ENCODE results near the gene PLCL2. TPM values are rescaled to one million over a fixed set of nuclear protein-coding genes. Genes with fewer than 3 reads are reported as not detected.

PLCL2 gene
- total RNA-seq, 1 donor from 2014 or later: 1.6 TPM

GRCh38 chr3:16987141-16987540, 102.4 kb downstream of the PLCL2 start:
- H3K36me3 ChIP-seq (ENCODE audit: control insufficient read depth, insufficient read depth, low read length): no peaks in the 10 kb centered on the region
- H3K27me3 ChIP-seq (ENCODE audit: control insufficient read depth, insufficient read depth, low read length): no peaks in the 10 kb centered on the region
- no peak for FAIRE-seq
- no peak overlapping the region for H3K4me3 ChIP-seq (ENCODE audit: low read depth, low read length)
- no peak for DNase-seq (ENCODE audit: low read depth)
- TF ChIP-seq CTCF (IDR thresholded peaks at IDR 0.05; ENCODE audit: insufficient read depth, low read length, severe bottlenecking): no peak

GRCh38 chr3:16990163-16990562, 105.4 kb downstream of the PLCL2 start:
- H3K27me3 ChIP-seq (ENCODE audit: control insufficient read depth, insufficient read depth, low read length): no peaks in the 10 kb centered on the region
- no peak for DNase-seq (ENCODE audit: low read depth)
- no peak overlapping the region for H3K4me3 ChIP-seq (ENCODE audit: low read depth, low read length)
- no peak for TF ChIP-seq CTCF (IDR thresholded peaks at IDR 0.05; ENCODE audit: insufficient read depth, low read length, severe bottlenecking)
- no peaks in the 10 kb centered on the region for H3K36me3 ChIP-seq (ENCODE audit: control insufficient read depth, insufficient read depth, low read length)
- no peak for FAIRE-seq

GRCh38 chr3:16992198-16992597, 107.4 kb downstream of the PLCL2 start:
- FAIRE-seq: no peak
- Histone ChIP-seq H3K27me3 (ENCODE audit: control insufficient read depth, insufficient read depth, low read length) (no peaks in the 10 kb centered on the region), H3K4me3 (ENCODE audit: low read depth, low read length) (no peak overlapping the region), H3K36me3 (ENCODE audit: control insufficient read depth, insufficient read depth, low read length) (no peaks in the 10 kb centered on the region)
- TF ChIP-seq CTCF (IDR thresholded peaks at IDR 0.05; ENCODE audit: insufficient read depth, low read length, severe bottlenecking): no peak
- no peak for DNase-seq (ENCODE audit: low read depth)

GRCh38 chr3:16993227-16993626, 108.5 kb downstream of the PLCL2 start:
- FAIRE-seq: no peak
- no peak for TF ChIP-seq CTCF (IDR thresholded peaks at IDR 0.05; ENCODE audit: insufficient read depth, low read length, severe bottlenecking)
- no peaks in the 10 kb centered on the region for H3K27me3 ChIP-seq (ENCODE audit: control insufficient read depth, insufficient read depth, low read length)
- no peaks in the 10 kb centered on the region for H3K36me3 ChIP-seq (ENCODE audit: control insufficient read depth, insufficient read depth, low read length)
- H3K4me3 ChIP-seq (ENCODE audit: low read depth, low read length): no peak overlapping the region
- DNase-seq (ENCODE audit: low read depth): peak; percentile 49

- no peaks in the 10 kb centered on the region for H3K27me3 ChIP-seq (ENCODE audit: control insufficient read depth, insufficient read depth, low read length)
- DNase-seq (ENCODE audit: low read depth) (no peak), FAIRE-seq (no peak)
- no peaks in the 10 kb centered on the region for H3K36me3 ChIP-seq (ENCODE audit: control insufficient read depth, insufficient read depth, low read length)
- TF ChIP-seq CTCF (IDR thresholded peaks at IDR 0.05; ENCODE audit: insufficient read depth, low read length, severe bottlenecking): no peak
- H3K4me3 ChIP-seq (ENCODE audit: low read depth, low read length): no peak overlapping the region
Measured at GRCh38 chr3:16994854-16995525, 110.2 kb downstream of the PLCL2 start.

GRCh38 chr3:16995601-16996000, 110.8 kb downstream of the PLCL2 start:
- no peaks in the 10 kb centered on the region for H3K27me3 ChIP-seq (ENCODE audit: control insufficient read depth, insufficient read depth, low read length)
- FAIRE-seq: no peak

More at GRCh38 chr3:16995601-16996000, 110.8 kb downstream of the PLCL2 start:
- no peak for TF ChIP-seq CTCF (IDR thresholded peaks at IDR 0.05; ENCODE audit: insufficient read depth, low read length, severe bottlenecking)
- H3K36me3 ChIP-seq (ENCODE audit: control insufficient read depth, insufficient read depth, low read length): no peaks in the 10 kb centered on the region
- no peak for DNase-seq (ENCODE audit: low read depth)
- no peak overlapping the region for H3K4me3 ChIP-seq (ENCODE audit: low read depth, low read length)

Measured in bronchial epithelial cell (primary cell).